Neuronal stem cell (in vitro differentiated cells): ENCODE data around the gene GLYAT.
"Not testable (repeated sequence)": the region's sequence is repeated elsewhere in the genome, so short reads cannot be mapped to it uniquely, and the experiment has no call there.

Source experiments
- DNase-seq: peaks from one replicate; pipeline ENCODE4 v3.0.0-alpha.2; 2013; ENCODE audit warnings: low spot score
- H2AFZ ChIP-seq: one replicate; pipeline ENCODE4 v1.6.1; 2013; ENCODE audit warnings: mild to moderate bottlenecking, low read length, inconsistent platforms
- H2AK5ac ChIP-seq: 2 replicates; pipeline ENCODE4 v1.6.1; 2013; ENCODE audit warnings: low read depth, mild to moderate bottlenecking, inconsistent platforms, low read length, moderate library complexity, mixed read lengths
- H2BK120ac ChIP-seq: 2 replicates; pipeline ENCODE4 v1.6.1; 2013; ENCODE audit warnings: low read depth, mild to moderate bottlenecking, inconsistent platforms, low read length, moderate library complexity, mixed read lengths
- H2BK12ac ChIP-seq: one replicate; pipeline ENCODE4 v1.6.1; 2013; ENCODE audit warnings: low read length, inconsistent platforms
- H2BK15ac ChIP-seq: 2 replicates; pipeline ENCODE4 v1.6.1; 2013; ENCODE audit warnings: mild to moderate bottlenecking, low read length, inconsistent platforms, mixed read lengths
- H2BK5ac ChIP-seq: one replicate; pipeline ENCODE4 v1.6.1; 2013; ENCODE audit warnings: inconsistent platforms, mild to moderate bottlenecking, low read length, moderate library complexity
- H3K14ac ChIP-seq: one replicate; pipeline ENCODE4 v1.6.1; 2013; ENCODE audit warnings: low read length, inconsistent platforms
- H3K18ac ChIP-seq: 2 replicates; pipeline ENCODE4 v1.6.1; 2013; ENCODE audit warnings: low read length, inconsistent platforms
- H3K23ac ChIP-seq: 2 replicates; pipeline ENCODE4 v1.6.1; 2013; ENCODE audit warnings: low read depth, mild to moderate bottlenecking, mixed read lengths, low read length, inconsistent platforms; ENCODE audit not compliant: poor library complexity
- H3K27ac ChIP-seq: replicated peaks from 3 replicates; pipeline ENCODE4 v1.5.1; 2013; ENCODE audit warnings: low read length, inconsistent platforms
- H3K27me3 ChIP-seq, 3 experiments: 2 replicates each; pipeline ENCODE4 v1.6.1; 2013; ENCODE audit warnings: low read length in 3 of 3, mild to moderate bottlenecking in 2 of 3, inconsistent platforms in 1 of 3, low read depth in 1 of 3, mixed read lengths in 1 of 3, moderate library complexity in 1 of 3; ENCODE audit not compliant: control insufficient read depth in 3 of 3, insufficient read depth in 3 of 3
- H3K36me3 ChIP-seq, 2 donors: replicated peaks in 1 of 2; 2 replicates each; pipeline ENCODE4 v1.6.1; 2013; ENCODE audit warnings: low read length in 2 of 2; ENCODE audit not compliant: control insufficient read depth in 2 of 2, insufficient read depth in 2 of 2
- H3K4ac ChIP-seq: 2 replicates; pipeline ENCODE4 v1.6.1; 2013; ENCODE audit warnings: inconsistent platforms, mild to moderate bottlenecking, low read length, moderate library complexity
- H3K4me1 ChIP-seq, 2 donors: 1 replicate in 1 of 2; 2 replicates in 1 of 2; pipeline ENCODE4 v1.6.1; 2013; ENCODE audit warnings: low read length in 2 of 2, low read depth in 1 of 2; ENCODE audit not compliant: control insufficient read depth in 2 of 2, insufficient read depth in 1 of 2
- H3K4me2 ChIP-seq: one replicate; pipeline ENCODE4 v1.6.1; 2013; ENCODE audit warnings: mild to moderate bottlenecking, low read length, inconsistent platforms; ENCODE audit not compliant: insufficient read depth, poor library complexity, severe bottlenecking
- H3K4me3 ChIP-seq, 2 donors: 2 replicates each; pipeline ENCODE4 v1.5.1; 2013; ENCODE audit warnings: low read length in 2 of 2, mild to moderate bottlenecking in 2 of 2, inconsistent platforms in 1 of 2, moderate library complexity in 1 of 2
- H3K79me1 ChIP-seq: one replicate; pipeline ENCODE4 v1.6.1; 2013; ENCODE audit warnings: low read depth, mild to moderate bottlenecking, inconsistent platforms, low read length, moderate library complexity
- H3K9ac ChIP-seq: one replicate; pipeline ENCODE4 v1.6.1; 2013; ENCODE audit warnings: mild to moderate bottlenecking, low read depth, low read length, inconsistent platforms; ENCODE audit not compliant: poor library complexity
- H3K9me3 ChIP-seq, 2 donors: replicated peaks in 1 of 2; 2 replicates each; pipeline versions ENCODE3 to v1.6.1; 2013; ENCODE audit warnings: low read length in 2 of 2, mild to moderate bottlenecking in 2 of 2, inconsistent platforms in 1 of 2, low read depth in 1 of 2, mixed read lengths in 1 of 2, moderate library complexity in 1 of 2; ENCODE audit not compliant: control insufficient read depth in 2 of 2, insufficient read depth in 1 of 2
- H4K8ac ChIP-seq: one replicate; pipeline ENCODE4 v1.6.1; 2013; ENCODE audit warnings: low read depth, mild to moderate bottlenecking, inconsistent platforms, low read length, moderate library complexity
- H4K91ac ChIP-seq: one replicate; pipeline ENCODE4 v1.6.1; 2013; ENCODE audit warnings: low read length, low read depth, mild to moderate bottlenecking, inconsistent platforms; ENCODE audit not compliant: poor library complexity
- WGBS, 2 donors: extraction: QIAGEN DNeasy Blood & Tissue Kit; methylation state at CpG; one replicate each; pipeline ENCODE4 v1.1.7; 2013; ENCODE audit warnings: missing lambda C conversion rate in 2 of 2, mixed read lengths in 1 of 2; ENCODE audit not compliant: insufficient read length in 2 of 2, insufficient replicate concordance in 1 of 2; ENCODE audit errors: extremely low coverage in 2 of 2; 5-methylcytosine and 5-hydroxymethylcytosine counted together

GLYAT gene

GRCh38 chr11:58696825-58697224 is 34.9 kb downstream of the GLYAT start:
- H3K4me3 ChIP-seq, H4K8ac ChIP-seq, H3K36me3 ChIP-seq, H2BK5ac ChIP-seq, H2BK12ac ChIP-seq, H2BK120ac ChIP-seq, H3K14ac ChIP-seq, H3K9me3 ChIP-seq, H3K27me3 ChIP-seq, H3K23ac ChIP-seq, H2BK15ac ChIP-seq, H4K91ac ChIP-seq, H3K27ac ChIP-seq, H3K79me1 ChIP-seq, H3K4me2 ChIP-seq, H3K18ac ChIP-seq, H3K4ac ChIP-seq, H3K4me1 ChIP-seq, H3K9ac ChIP-seq, H2AK5ac ChIP-seq, H2AFZ ChIP-seq, DNase-seq: not testable (repeated sequence)
- no CpG with 5 or more reads among the region's 3 CpGs for WGBS, 2 donors

- no peak overlapping the region for H2AFZ ChIP-seq
These were observed 38.7 kb downstream of the GLYAT start for GRCh38 chr11:58693026-58693425.

DNA sequence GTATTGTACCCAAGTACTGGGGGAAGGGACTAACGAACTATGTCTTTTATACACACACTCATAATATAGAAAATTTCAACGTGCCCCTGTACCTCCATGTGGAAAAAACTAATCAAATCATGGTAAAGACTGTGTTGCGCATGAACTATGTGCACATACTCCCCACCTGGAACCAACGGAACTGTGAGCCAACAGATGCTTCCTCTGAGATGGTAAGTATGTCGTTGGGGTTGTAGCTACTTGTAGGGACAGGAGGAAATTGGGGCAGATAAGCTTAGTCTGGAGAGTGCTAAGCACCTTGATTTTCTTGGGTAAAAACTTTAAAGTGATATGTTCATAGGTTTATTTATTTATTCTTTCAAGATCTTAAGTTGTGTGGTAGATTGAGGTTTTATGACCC is 40.1 kb downstream of the GLYAT start:
- WGBS, 2 donors, result no CpG with 5 or more reads among the region's 5 CpGs
- Histone ChIP-seq H3K36me3 (no peaks in the 10 kb centered on the region), H3K27me3 (no peaks in the 10 kb centered on the region), H2BK15ac (no peak overlapping the region), H3K9ac (no peak overlapping the region), H2BK120ac (no peak overlapping the region), H3K27ac (no peak overlapping the region), H3K4me2 (no peak overlapping the region), H3K79me1 (no peaks in the 10 kb centered on the region), H2AK5ac (no peak overlapping the region), H3K18ac (no peak overlapping the region), H3K23ac (no peak overlapping the region), H3K4ac (no peak overlapping the region), H2BK12ac (no peak overlapping the region), H4K91ac (no peak overlapping the region), H3K4me3 (no peak overlapping the region), H3K14ac (no peak overlapping the region), H2AFZ (no peak overlapping the region), H3K9me3 (no peaks in the 10 kb centered on the region), H2BK5ac (no peak overlapping the region), H3K4me1 (no peaks in the 10 kb centered on the region), H4K8ac (no peak overlapping the region)
- no peak for DNase-seq

More at GRCh38 chr11:58693026-58693425, 38.7 kb downstream of the GLYAT start:
- no peak for DNase-seq
- Histone ChIP-seq H3K18ac (no peak overlapping the region), H3K4ac (no peak overlapping the region), H2AK5ac (no peak overlapping the region), H3K27ac (no peak overlapping the region), H3K4me2 (no peak overlapping the region), H4K91ac (no peak overlapping the region), H3K4me1 (no peaks in the 10 kb centered on the region), H3K27me3 (no peaks in the 10 kb centered on the region), H3K79me1 (no peaks in the 10 kb centered on the region), H2BK12ac (no peak overlapping the region), H4K8ac (no peak overlapping the region), H3K9ac (no peak overlapping the region), H3K23ac (no peak overlapping the region), H3K14ac (no peak overlapping the region), H3K36me3 (no peaks in the 10 kb centered on the region), H2BK120ac (no peak overlapping the region), H2BK5ac (no peak overlapping the region), H2BK15ac (no peak overlapping the region), H3K9me3 (no peaks in the 10 kb centered on the region), H3K4me3 (no peak overlapping the region)
- WGBS, 2 donors, result no CpG with 5 or more reads among the region's 1 CpG

DNA sequence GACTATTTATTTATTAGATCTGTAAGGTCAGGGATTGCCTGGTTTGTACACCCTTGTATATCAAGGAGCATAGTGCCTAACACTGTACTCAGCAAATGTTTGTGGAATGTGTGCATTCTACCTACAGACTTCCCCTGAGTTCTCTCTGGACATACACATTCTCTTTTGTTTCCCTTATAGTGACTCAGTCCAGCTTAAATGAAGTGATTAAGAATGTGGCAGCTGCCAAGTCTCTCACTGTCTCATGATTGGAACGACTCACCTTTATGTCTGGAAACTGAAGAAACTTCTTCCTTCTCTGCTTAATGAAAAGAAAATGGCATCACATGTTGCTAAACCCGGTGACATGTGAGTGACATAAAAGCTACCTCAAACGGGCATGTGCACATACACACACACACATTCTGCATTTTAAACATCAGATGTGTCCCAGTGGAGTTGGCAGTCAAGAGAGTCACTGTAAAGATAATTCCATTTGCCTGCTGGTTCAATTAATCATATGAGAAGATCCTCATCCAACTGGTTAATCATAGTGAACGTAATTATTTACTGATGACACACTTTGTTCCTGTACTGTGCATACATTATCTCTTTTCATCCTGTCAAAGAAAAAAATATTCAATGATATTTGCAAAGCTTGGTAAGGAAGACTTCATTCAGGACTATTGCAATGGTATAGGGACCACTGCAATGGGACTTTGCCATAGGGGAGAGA is 42.8 kb downstream of the GLYAT start:
- no peak overlapping the region for H2BK5ac ChIP-seq
- H3K4me1 ChIP-seq, result no peaks in the 10 kb centered on the region

More for the DNA sequence above, 42.8 kb downstream of the GLYAT start:
- H3K27me3 ChIP-seq, result no peaks in the 10 kb centered on the region
- H3K4ac ChIP-seq, result no peak overlapping the region
- no peak overlapping the region for H3K4me3 ChIP-seq
- H3K9ac ChIP-seq, result no peak overlapping the region
- no peak overlapping the region for H2BK12ac ChIP-seq
- H3K79me1 ChIP-seq, result no peaks in the 10 kb centered on the region
- WGBS, 2 donors, result no CpG with 5 or more reads among the region's 4 CpGs
- no peak overlapping the region for H3K4me2 ChIP-seq
- no peak overlapping the region for H4K91ac ChIP-seq
- no peak for DNase-seq
- no peaks in the 10 kb centered on the region for H3K9me3 ChIP-seq
- H2BK15ac ChIP-seq, result no peak overlapping the region
- no peak overlapping the region for H3K18ac ChIP-seq
- H3K23ac ChIP-seq, result no peak overlapping the region
- no peak overlapping the region for H2AK5ac ChIP-seq
- no peak overlapping the region for H4K8ac ChIP-seq
- no peak overlapping the region for H2BK120ac ChIP-seq
- no peak overlapping the region for H3K14ac ChIP-seq
- H3K36me3 ChIP-seq, result no peaks in the 10 kb centered on the region
- no peak overlapping the region for H3K27ac ChIP-seq
- H2AFZ ChIP-seq, result no peak overlapping the region
